CD14-positive monocyte (primary cell): ENCODE results near the gene PFDN4. TPM values are rescaled to one million over a fixed set of nuclear protein-coding genes. Genes with fewer than 3 reads are reported as not detected.

ENCODE experiments used
- DNase-seq, 3 donors: peaks; one replicate each; pipeline ENCODE4 v3.0.0-alpha.2; 2011 to 2022
- H2AFZ ChIP-seq: 2 replicates; pipeline ENCODE4 v1.6.0; 2012; ENCODE audit warnings: mild to moderate bottlenecking, low read depth, low read length, inconsistent platforms; ENCODE audit not compliant: insufficient read depth, poor library complexity, severe bottlenecking
- H3K27ac ChIP-seq, 2 donors: 1 replicate in 1 of 2; 2 replicates in 1 of 2; pipeline ENCODE4 v1.5.1; 2012 to 2013; ENCODE audit warnings: low read length in 2 of 2, control low read depth in 1 of 2, inconsistent platforms in 1 of 2, low read depth in 1 of 2, mild to moderate bottlenecking in 1 of 2
- H3K27me3 ChIP-seq, 2 donors: one replicate each; pipeline versions ENCODE4 v1.6.0 to v1.6.1; 2011 to 2013; ENCODE audit warnings: low read length in 2 of 2; ENCODE audit not compliant: control insufficient read depth in 2 of 2, insufficient read depth in 2 of 2
- H3K36me3 ChIP-seq, 2 donors: replicated peaks in 1 of 2; 1 replicate in 1 of 2; 2 replicates in 1 of 2; pipeline versions ENCODE4 v1.5.1 to v1.6.1; 2012 to 2013; ENCODE audit warnings: low read length in 2 of 2, control low read depth in 1 of 2, inconsistent platforms in 1 of 2, mild to moderate bottlenecking in 1 of 2; ENCODE audit not compliant: insufficient read depth in 2 of 2, control insufficient read depth in 1 of 2
- H3K4me1 ChIP-seq, 2 donors: 1 replicate in 1 of 2; 2 replicates in 1 of 2; pipeline versions ENCODE4 v1.5.1 to v1.6.1; 2012 to 2013; ENCODE audit warnings: low read length in 2 of 2, control low read depth in 1 of 2, inconsistent platforms in 1 of 2, mild to moderate bottlenecking in 1 of 2, moderate library complexity in 1 of 2; ENCODE audit not compliant: insufficient read depth in 2 of 2, control insufficient read depth in 1 of 2
- H3K4me2 ChIP-seq: replicated peaks from 2 replicates; pipeline ENCODE3; 2012; ENCODE audit warnings: low read length, moderate library complexity, mild to moderate bottlenecking; ENCODE audit not compliant: poor library complexity, severe bottlenecking; ENCODE audit errors: extremely low read depth
- H3K4me3 ChIP-seq, 3 experiments: fragments of 200-600 bp in 1 of 3; sonication (generic) in 1 of 3; replicated peaks in 1 of 3; 1 replicate in 2 of 3; 2 replicates in 1 of 3; pipeline ENCODE4 v1.5.1; 2011 to 2013; ENCODE audit warnings: low read length in 3 of 3, mild to moderate bottlenecking in 3 of 3, control low read depth in 2 of 3, low read depth in 2 of 3, inconsistent platforms in 1 of 3, moderate library complexity in 1 of 3
- H3K79me2 ChIP-seq: 2 replicates; pipeline ENCODE4 v1.6.0; 2012; ENCODE audit warnings: mild to moderate bottlenecking, control low read depth, inconsistent platforms, low read length, moderate library complexity; ENCODE audit not compliant: insufficient read depth
- H3K9ac ChIP-seq: 2 replicates; pipeline ENCODE4 v1.6.0; 2017; ENCODE audit warnings: low read length, mild to moderate bottlenecking; ENCODE audit not compliant: insufficient read depth, poor library complexity, severe bottlenecking
- H3K9me3 ChIP-seq, 2 donors: replicated peaks in 1 of 2; 1 replicate in 1 of 2; 2 replicates in 1 of 2; pipeline versions ENCODE4 v1.5.1 to v1.6.1; 2012 to 2013; ENCODE audit warnings: low read length in 2 of 2, control low read depth in 1 of 2; ENCODE audit not compliant: control insufficient read depth in 1 of 2, insufficient read depth in 1 of 2
- H4K20me1 ChIP-seq: 2 replicates; pipeline ENCODE4 v1.6.0; 2012; ENCODE audit warnings: mild to moderate bottlenecking, low read length, control low read depth, moderate library complexity; ENCODE audit not compliant: insufficient read depth
- H3K27ac Mint-ChIP-seq, 7 donors: one replicate each; pipeline ENCODE4 v1.8.0; 2020; ENCODE audit warnings: mild to moderate bottlenecking in 7 of 7, mixed read lengths in 7 of 7, moderate library complexity in 6 of 7, inconsistent platforms in 2 of 7
- H3K27me3 Mint-ChIP-seq, 3 donors: one replicate each; pipeline ENCODE4 v1.8.0; 2021 to 2022; ENCODE audit warnings: low read depth in 3 of 3, mild to moderate bottlenecking in 3 of 3, mixed read lengths in 3 of 3, moderate library complexity in 3 of 3, inconsistent platforms in 1 of 3
- H3K36me3 Mint-ChIP-seq, 2 donors: one replicate each; pipeline ENCODE4 v1.8.0; 2020; ENCODE audit warnings: mixed read lengths in 2 of 2, inconsistent platforms in 1 of 2, mild to moderate bottlenecking in 1 of 2
- H3K4me1 Mint-ChIP-seq: one replicate; pipeline ENCODE4 v1.8.0; 2020; ENCODE audit warnings: mild to moderate bottlenecking, mixed read lengths
- H3K4me3 Mint-ChIP-seq, 2 donors: one replicate each; pipeline ENCODE4 v1.8.0; 2020; ENCODE audit warnings: mild to moderate bottlenecking in 2 of 2, mixed read lengths in 2 of 2, moderate library complexity in 1 of 2
- H3K9me3 Mint-ChIP-seq, 7 donors: one replicate each; pipeline ENCODE4 v1.8.0; 2020 to 2022; ENCODE audit warnings: mixed read lengths in 7 of 7, mild to moderate bottlenecking in 6 of 7, moderate library complexity in 6 of 7, inconsistent platforms in 2 of 7
- WGBS: methylation state at CpG from one replicate; pipeline ENCODE4 v1.1.5; 2013; ENCODE audit warnings: missing lambda C conversion rate; ENCODE audit not compliant: insufficient coverage; 5-methylcytosine and 5-hydroxymethylcytosine counted together
- intact Hi-C, 2 donors: fragments of 100-400 bp; cut with micrococcal nuclease; formaldehyde crosslinking; loops; one replicate each; pipeline versions ENCODE4 v1.15.0 to v1.15.1; 2023
- polyA plus RNA-seq, 3 donors: library from polyadenylated mRNA; depleted of rRNA in 1 of 3; unstranded in 2 of 3; stranded (reverse) in 1 of 3; fragments of 300-500 nt in 2 of 3; fragments of >200 nt in 1 of 3; fragmentation: Illumina TruSeq in 2 of 3; gene quantifications; 1 replicate in 2 of 3; 2 replicates in 1 of 3; pipeline ENCODE4 v1.2.3, GENCODE V29; 2012 to 2021
- TF ChIP-seq, protein P1 (sequence below): fragments of 200-600 bp; IDR thresholded peaks from one replicate; pipeline ENCODE4 v1.8.0; 2022; ENCODE audit warnings: antibody characterized with exemption, mild to moderate bottlenecking

PFDN4 gene
- polyA plus RNA-seq, 3 donors = 12.6 to 49.0 (median 32.1) TPM

DNA sequence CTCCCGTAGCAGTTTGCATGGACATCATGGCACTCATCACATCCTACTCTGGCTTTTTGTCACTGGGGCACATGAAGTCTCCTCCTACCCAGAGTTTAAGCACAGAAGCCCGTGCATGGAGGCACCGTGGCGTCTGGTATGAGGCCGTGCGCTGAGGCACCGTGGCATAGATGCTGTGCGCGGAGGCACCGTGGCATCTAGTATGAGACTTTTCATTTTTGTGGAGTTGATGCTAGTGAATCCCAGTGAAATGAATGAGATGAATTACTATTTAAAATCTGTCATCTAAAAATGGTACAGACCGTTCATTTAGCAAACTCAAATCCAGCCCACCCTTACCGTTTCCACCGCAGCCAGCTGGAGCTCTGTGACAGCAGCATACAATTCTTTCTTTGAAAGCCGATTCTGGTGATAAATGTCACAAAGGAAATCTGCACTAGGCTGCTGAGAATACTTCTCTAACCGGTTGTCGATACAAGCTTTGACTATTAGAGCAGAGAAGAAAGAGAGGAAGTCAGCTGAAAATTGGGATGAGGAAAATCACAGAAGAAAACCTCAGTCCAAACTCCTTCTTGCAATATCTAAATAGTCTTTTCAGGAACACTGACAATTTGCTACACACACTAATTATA, 45.4 kb upstream of the PFDN4 start:
- Histone ChIP-seq H3K4me1 (no peaks in the 10 kb centered on the region), H3K9me3 (no peaks in the 10 kb centered on the region), H3K79me2 (no peaks in the 10 kb centered on the region), H2AFZ (no peak overlapping the region), H3K4me2 (no peak overlapping the region), H3K36me3 (no peaks in the 10 kb centered on the region), H3K4me3 (no peak overlapping the region), H3K27ac (no peak overlapping the region), H4K20me1 (no peaks in the 10 kb centered on the region), H3K9ac (no peak overlapping the region), H3K27me3 (peaks cover 11 to 12% of the 10 kb centered on the region in 2 donors)
- DNase-seq = no peak
- intact Hi-C loops = no loop called here
- H3K4me3 Mint-ChIP-seq = no peak overlapping the region
- H3K27me3 Mint-ChIP-seq = peaks cover 8 to 44% (median 29%) of the 10 kb centered on the region in 3 donors
- no peaks in the 10 kb centered on the region for H3K9me3 Mint-ChIP-seq
- no peaks in the 10 kb centered on the region for H3K4me1 Mint-ChIP-seq
- TF ChIP-seq, protein P1, sequence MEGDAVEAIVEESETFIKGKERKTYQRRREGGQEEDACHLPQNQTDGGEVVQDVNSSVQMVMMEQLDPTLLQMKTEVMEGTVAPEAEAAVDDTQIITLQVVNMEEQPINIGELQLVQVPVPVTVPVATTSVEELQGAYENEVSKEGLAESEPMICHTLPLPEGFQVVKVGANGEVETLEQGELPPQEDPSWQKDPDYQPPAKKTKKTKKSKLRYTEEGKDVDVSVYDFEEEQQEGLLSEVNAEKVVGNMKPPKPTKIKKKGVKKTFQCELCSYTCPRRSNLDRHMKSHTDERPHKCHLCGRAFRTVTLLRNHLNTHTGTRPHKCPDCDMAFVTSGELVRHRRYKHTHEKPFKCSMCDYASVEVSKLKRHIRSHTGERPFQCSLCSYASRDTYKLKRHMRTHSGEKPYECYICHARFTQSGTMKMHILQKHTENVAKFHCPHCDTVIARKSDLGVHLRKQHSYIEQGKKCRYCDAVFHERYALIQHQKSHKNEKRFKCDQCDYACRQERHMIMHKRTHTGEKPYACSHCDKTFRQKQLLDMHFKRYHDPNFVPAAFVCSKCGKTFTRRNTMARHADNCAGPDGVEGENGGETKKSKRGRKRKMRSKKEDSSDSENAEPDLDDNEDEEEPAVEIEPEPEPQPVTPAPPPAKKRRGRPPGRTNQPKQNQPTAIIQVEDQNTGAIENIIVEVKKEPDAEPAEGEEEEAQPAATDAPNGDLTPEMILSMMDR = no peak
- 93% methylated on average over 2 of the region's 16 CpGs for WGBS
- H3K27ac Mint-ChIP-seq = no peak overlapping the region
- H3K36me3 Mint-ChIP-seq = no peaks in the 10 kb centered on the region

DNA sequence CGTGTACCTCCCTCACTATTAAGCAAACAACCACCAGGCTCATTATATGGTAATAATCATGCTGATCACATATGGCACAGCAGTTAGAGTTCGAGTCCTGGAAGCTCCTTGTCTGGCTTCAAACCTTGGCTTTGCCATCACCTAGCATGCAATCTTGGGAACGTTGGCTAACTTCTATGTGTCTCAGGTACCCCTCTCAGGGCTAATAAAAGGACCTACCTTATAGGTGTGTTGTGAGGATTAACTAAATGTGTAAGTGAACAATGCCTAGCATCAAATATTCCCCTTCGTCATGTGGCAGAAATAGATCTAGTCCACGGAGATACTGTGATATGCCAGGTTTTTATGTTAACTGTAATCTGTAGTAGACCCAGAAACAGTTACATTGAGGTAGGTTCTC, 44.5 kb upstream of the PFDN4 start:
- Histone ChIP-seq H3K9me3 (no peaks in the 10 kb centered on the region), H3K9ac (no peak overlapping the region), H2AFZ (no peak overlapping the region), H4K20me1 (no peaks in the 10 kb centered on the region), H3K36me3 (no peaks in the 10 kb centered on the region), H3K4me1 (no peaks in the 10 kb centered on the region), H3K4me2 (no peak overlapping the region), H3K79me2 (no peaks in the 10 kb centered on the region), H3K4me3 (no peak overlapping the region), H3K27ac (no peak overlapping the region), H3K27me3 (peaks cover 14 to 20% of the 10 kb centered on the region in 2 donors)
- TF ChIP-seq, protein P1 = no peak
- H3K9me3 Mint-ChIP-seq = peaks cover 0 to 3% (median 0%) of the 10 kb centered on the region in 7 donors
- H3K36me3 Mint-ChIP-seq = no peaks in the 10 kb centered on the region
- no peaks in the 10 kb centered on the region for H3K4me1 Mint-ChIP-seq
- no CpG with 5 or more reads among the region's 5 CpGs for WGBS
- H3K4me3 Mint-ChIP-seq = peak overlapping the region in 1 of 2 donors; percentile 11
- H3K27me3 Mint-ChIP-seq = peaks cover 14 to 51% (median 35%) of the 10 kb centered on the region in 3 donors
- H3K27ac Mint-ChIP-seq = no peak overlapping the region
- intact Hi-C loops = no loop called here
- DNase-seq = no peak
